NCI-H1694 treated with DMSO at 0.1 percent for 48 hours (cell line): Measurements from ENCODE around the gene ADAMTS4.

ENCODE experiments used
- DNase-seq: peaks from one replicate; lab custom pipeline; 2025; lab: John Stamatoyannopoulos, UW

ADAMTS4 gene

DNA sequence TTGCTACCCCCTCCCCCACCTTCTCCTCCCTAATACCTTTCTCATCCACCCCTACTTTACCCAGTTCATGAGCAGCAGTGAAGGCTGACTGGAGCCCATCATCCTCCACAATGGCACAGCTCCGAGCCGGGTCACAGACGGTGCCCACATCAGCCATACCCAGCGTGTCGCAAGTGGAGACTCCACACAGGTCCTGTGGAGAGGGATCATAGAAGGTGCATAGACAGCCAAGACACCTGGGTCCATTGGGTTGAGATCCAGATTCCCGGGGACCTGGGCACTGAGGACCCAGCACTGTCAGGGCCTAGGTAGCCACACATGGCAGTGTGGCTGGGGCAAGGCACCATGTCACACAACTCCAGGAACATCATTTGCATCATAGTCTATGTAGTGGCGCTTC lies 2.7 kb downstream of the ADAMTS4 start:
- DNase-seq, result no peak

DNA sequence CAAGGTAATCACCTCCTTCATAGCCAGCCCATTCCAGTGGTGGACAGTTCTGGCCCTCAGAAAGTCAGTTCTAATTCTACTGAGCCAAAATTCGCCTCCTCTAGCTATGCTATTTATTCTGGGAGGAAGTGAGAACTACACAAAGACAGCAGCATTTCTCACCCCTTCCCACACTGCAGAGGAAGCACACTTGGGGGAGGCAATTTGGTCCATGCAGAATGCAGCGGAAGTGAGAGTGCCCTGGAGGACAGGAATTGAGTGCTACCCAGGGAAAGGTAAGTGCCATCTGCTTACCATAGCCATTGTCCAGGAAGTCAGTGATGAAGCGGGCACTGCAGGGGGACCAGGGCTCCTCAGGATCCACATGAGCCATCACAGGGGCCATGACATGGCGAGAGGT lies 3.7 kb downstream of the ADAMTS4 start:
- no peak for DNase-seq

DNA sequence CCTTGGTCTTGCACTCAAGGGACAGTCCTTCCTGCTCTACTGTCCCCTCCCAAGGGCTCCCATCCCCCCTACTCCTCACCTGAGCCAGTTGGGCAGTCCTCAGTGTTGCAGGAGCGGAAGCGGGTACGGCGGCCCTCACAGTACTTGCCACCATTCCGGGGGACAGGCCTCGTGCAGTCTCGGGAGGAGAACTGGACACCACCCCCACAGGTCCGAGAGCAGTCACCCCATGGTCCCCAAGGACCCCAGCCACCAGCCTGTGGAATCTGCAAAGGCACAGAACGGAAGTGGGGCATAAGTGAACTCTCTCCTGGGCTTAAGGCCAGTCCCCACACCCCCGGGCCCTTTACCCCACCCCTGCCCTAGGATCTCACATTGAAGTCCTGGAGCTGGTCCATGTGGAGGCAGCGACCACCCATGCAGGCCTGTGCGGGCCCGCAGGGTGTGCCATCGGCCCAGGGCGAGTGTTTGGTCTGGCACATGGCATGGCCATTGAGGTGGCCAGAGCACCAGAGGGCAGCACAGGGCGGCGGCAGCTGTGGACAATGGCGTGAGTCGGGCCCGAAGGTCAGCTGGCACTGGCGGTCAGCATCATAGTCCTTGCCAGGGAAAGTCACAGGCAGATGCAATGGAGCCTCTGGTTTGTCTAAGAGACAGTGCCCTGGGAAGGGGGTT lies 5.2 kb downstream of the ADAMTS4 start:
- DNase-seq, result no peak

DNA sequence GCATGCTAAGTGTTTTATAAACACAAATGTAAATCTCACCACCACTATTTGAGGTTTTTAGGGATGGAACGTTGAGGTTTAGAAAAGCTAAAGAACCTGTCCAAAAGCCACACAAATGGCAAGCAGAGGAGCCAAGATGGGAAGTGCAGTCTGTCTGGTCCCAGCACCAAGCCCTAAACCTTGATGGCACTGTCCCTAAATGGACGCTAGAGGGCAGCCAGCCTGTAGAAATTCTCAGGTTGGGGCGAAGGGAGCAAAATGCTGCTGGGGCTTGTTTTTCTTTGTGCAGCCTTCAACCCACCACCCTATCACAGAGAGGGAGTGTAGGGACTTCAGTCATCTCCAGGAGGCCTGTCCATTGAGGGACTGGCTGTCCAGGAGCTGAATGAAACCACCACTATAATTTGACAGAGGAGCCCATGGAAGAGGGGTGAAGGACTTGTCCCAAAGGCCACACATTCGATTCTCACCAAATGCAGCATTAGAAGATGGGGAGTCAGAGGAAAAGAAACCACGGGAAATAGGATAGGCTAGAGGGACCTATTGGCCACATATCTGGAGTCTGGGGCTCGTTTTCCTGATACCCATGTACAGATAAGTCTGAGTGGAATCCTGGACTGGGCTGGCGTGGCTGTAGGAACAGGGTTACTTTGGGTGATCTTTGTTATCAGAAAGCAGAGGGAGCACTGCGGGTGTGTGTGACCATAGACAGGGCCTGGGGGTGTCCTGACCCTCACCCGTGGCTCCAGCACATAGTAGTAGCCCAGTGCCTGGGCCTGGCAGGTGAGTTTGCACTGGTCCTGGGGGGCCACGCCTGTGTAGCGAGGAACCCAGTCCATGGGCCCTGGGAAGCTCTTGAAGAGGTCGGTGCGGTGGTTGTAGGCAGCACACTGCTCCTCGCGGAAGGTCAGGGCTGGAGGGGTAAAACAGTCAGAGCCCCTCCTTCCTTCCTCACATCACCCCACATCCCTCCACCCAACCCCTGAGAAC lies 6.1 kb downstream of the ADAMTS4 start:
- peak; percentile 79 for DNase-seq

DNA sequence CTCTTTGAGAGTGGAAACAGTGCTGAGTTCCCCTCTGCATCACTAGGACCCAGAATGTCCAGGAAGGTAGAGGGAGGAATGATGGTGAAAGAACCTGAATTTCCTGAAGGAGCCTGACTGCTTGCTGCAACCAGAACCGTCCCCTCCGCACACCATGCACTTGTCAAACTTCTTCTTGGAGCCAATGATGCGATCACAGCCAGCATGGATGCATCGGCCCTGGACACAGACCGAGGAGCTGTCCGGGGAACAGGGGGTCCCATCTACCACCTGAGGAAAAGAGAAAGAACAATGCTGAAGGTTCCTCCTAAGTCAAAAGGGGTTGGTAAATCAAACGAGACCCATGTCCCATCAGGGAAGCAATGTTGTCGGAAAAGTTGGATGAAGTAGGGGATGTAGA lies 6.9 kb downstream of the ADAMTS4 start:
- DNase-seq, result no peak

DNA sequence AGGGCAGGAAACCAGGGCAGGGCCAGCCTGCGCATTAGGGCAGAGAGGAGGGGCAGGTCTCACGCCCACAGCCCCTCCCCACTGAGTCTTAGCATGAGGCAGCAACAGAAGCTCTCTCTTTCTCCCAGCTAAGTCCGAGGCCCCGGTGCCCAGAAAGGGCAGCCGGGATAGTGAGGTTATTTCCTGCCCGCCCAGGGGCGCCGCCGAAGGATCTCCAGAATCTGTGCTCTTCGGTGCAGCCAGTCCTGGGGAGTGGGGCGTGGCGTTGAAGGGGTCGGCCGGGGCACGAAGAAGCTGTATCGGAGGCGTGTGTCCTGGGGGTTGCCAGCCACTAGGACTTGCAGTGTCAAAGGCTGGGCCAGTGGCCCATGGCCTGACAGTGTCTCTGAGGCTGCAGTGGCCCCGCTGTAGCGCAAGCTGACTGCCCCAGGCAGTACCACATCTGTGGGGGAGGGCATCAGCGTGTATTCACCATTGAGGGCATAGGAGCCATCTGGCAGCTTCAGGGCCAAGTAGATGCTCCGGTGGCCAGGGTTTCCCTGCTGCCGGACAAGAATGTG lies 7.8 kb downstream of the ADAMTS4 start:
- no peak for DNase-seq

DNA sequence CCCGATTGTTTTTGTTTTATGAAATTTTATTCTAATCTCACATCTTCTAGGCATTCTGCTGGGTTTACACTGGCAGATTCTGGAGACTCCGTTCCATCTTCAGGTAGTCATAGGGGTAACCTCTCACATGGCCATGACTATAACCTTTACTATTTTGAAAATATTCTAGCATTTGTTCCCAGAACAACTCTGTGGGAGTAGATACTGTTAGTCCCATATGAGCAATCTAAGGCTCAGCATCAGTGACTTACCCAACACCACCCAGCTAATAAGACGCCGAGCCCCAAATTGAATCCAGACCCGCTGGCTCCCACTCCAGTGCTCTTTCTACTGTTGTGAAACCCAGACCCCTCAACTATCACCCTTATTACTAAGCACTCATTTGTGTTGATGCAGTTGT lies 9.8 kb downstream of the ADAMTS4 start:
- DNase-seq, result no peak

DNA sequence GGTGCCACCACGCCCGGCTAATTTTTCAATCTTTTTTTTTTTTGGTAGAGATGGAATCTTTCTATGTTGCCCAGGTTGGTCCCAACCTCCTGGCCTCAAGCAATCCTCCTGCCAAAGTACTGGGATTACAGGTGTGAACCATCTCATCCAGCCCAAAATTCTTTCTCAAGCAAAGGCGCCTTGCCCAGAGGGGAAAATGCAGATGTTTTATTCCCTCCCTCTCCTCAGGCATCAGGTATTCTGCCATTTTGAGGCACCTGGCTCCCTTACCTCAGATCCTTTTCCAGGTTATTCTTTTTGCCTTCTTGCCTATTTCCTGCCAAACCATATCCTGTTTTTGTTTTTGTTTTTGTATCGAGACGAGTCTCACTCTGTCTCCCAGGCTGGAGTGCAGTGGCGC lies 10.5 kb downstream of the ADAMTS4 start:
- no peak for DNase-seq

DNA sequence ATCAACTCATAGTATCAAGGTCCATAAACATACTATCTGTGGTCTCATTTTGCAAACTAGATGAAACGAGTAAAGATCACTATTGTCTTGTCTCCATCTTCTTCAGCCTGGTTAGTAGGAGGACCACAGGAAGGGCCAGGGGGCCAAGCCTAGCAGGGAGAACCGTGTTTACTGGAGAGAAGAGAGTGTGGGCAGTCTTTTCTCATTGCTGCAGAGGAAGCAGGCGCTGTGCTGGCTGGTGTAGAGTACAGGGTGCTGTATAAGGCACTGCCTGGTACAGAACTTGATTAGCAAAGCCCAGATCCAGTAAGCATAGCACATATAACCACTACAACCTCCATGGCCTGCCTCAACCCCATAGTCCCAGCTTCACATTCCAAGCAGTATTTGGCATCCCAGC lies 11.5 kb downstream of the ADAMTS4 start:
- DNase-seq, result no peak

DNA sequence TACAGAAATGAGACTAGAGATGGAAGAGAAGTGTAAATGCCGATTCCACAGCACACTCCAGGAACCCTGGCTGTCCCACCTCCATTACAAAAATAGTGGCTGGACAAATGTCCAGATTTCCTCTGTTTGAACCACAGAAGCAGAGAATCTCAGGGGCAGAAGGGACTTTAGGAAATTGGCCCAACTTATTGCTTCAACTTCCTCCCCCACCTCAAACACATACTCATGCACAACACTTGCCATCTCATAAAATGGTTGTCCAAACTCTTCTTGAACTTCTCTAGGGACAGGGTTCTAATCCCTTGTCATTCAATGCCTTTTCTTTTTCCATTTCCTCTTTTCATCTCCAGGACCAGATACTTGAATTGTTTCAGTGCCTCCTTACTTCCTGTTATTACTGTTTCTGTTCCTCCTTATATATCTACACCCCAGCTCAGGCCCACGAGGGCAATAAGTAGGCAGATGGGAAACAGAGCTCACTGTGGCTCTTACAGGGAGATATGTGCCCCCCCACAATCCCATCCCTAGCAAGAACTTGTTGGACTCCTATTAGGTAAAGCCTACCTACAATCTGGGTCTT lies 13.0 kb downstream of the ADAMTS4 start:
- peak; percentile 32 for DNase-seq

DNA sequence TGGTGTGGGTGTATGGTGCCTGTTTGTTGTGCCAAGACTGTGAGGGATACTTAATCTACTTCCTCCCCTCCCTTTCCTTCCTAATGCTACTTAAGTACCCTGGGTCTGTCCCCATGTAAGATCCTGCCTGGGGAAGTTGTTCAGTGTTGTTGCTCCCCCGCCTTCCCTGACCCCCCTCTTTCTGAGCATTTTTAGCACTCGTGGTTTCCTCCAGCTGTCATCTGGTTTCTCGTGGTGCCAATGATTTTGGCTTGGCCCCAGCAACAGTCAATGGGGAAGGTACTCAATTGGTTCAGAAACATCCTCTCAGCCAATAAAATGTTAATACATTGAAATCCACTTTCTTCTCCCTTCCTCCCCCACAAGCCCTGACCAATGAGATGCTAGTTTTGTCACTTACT lies 13.6 kb downstream of the ADAMTS4 start:
- DNase-seq, result peak; percentile 96

DNA sequence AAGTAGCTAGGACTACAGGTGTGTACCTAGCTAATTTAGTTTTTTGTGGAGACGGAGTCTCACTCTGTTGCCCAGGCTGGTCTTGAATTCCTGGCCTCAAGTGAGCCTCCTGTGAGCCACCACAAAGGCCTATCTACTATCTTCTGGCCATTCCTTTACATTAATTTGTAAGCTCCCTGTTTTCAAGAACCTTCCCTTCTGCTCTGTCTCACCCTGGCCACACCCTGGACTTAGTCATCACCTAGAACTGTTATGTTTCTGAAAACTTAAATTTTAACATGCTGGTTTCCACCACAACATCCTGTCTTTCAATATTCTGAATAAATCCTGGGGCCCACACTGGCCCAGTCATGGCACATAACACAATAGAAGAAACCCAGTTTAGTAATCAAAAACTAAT lies 16.6 kb downstream of the ADAMTS4 start:
- DNase-seq, result no peak

DNA sequence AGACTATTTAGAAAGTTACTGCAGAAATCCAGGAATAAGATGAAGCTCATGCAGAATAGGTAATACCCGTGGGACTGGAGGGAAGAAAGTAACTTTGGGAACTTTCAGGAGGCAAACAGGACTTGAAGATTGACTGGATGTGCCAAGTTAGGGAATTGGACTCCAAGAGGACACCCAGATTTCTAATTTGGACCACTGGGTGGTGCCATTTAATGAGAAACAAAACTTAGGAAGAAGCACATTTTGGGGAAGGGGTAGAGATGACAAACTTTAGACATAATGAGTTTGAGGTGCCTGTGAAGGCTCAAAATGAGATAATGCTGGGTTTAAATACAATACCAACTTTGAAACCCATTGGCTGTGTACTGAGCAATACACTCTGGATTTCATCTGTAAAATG lies 18.2 kb downstream of the ADAMTS4 start:
- DNase-seq, result peak; percentile 12

DNA sequence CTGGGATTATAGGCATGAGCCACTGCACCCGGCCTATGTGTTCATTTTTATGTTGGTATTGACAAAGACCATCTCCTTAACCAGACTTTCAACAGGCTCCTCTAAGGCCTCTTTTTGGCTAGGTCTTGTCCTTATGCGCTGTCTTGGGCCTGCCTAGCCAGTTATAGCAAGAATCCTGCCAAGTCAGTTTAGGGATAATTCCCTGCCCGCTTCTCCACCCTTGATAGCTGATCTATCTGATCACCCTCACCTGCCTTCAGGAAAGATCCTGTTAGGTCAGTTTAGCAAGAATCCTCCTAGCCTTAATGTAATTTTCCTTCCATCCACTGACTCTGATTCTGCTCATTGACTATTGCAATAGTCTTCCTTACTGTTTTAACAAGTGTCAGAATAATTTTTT lies 19.2 kb downstream of the ADAMTS4 start:
- DNase-seq, result no peak

DNA sequence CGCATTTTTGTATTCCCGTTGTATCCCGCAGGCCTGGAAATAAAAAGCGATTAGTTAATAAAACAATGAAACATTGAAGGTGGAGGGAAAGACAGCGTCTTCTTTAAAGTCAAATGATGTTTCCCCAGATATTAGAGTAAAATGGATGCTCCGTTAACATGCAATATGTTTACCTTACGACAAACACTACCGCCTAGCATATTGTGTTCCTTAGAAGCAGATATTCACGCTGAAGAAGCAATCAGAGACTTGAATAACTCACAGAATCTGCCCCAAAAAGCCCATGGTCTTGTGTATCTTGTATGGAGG lies 21.0 kb downstream of the ADAMTS4 start:
- DNase-seq, result peak; percentile 46

DNA sequence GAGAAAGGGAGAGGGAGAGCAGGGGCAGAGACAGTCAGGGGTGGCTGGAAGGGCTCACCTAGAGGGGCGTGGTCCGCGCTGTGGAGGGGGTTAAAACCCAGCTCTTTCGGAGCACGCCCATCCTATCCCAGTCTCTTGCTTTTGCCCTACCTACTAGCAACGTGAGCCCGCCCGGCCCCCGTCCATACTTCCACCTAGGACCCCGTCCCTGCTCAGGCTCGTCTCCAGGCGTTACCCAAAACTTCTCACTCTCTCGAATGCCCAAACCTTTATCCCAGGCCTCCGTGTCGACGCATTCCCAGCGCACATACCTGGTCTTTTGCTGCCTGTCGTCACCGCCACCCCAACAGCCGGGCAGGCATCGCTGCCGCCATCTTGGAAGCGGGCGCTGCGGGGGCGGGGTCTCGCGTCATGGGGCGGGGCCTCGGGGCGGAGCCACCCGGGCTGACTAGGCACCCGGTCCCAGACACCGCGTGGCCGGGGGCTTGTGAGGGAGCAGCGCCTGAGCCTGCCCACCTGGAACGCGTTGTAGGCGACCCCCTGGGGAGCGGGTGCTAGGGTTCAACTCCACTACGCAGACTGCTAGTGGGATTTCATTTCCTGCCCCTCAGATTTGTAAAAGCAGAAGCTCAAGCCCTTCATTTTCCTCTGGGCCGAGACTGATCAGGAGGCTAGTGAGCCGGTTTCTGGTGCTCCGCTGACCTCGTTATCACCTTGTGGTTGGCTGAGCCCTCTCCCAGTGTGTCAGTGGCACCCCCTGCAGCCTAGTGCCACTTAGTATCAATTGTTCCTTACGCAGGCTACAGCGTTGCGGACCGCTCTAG lies 21.5 kb downstream of the ADAMTS4 start, which contains the start of gene B4GALT3:
B4GALT3 (minus strand) TSS at position 396 of the 824 bp plus-strand sequence. CDS start 1,447 bp downstream, outside the sequence.
- peak; percentile 64 for DNase-seq

DNA sequence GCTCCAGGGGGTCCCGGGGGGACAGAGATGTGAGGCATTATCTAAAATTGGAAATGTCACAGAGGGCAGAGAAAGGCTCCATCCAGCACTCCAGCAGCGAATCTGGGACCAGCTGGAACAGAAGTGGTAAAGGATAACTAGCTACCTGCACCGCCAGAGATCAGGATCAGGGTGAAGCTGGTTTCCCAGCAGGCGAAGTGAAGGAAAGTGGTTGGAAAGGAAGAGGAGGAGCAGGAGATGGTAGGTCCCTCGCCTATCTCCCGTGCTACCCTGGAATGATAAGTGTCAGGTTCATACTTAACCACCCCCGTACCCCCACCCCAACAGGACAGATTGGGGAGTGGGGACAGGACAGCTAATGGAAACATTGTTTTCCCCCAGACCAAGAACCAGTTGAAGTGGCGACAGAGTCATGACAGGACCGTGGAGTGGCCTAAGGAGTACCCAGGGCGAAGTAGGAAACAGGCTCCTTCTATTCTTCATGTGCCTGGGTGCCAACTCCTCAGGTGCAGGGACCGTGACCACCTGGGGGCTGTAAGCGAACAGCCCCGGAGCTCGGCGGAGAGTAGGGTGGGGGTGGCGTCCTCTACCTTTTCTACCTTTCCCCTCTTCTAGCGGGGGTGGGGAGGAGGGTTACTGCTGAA lies 22.3 kb downstream of the ADAMTS4 start:
- DNase-seq, result no peak

DNA sequence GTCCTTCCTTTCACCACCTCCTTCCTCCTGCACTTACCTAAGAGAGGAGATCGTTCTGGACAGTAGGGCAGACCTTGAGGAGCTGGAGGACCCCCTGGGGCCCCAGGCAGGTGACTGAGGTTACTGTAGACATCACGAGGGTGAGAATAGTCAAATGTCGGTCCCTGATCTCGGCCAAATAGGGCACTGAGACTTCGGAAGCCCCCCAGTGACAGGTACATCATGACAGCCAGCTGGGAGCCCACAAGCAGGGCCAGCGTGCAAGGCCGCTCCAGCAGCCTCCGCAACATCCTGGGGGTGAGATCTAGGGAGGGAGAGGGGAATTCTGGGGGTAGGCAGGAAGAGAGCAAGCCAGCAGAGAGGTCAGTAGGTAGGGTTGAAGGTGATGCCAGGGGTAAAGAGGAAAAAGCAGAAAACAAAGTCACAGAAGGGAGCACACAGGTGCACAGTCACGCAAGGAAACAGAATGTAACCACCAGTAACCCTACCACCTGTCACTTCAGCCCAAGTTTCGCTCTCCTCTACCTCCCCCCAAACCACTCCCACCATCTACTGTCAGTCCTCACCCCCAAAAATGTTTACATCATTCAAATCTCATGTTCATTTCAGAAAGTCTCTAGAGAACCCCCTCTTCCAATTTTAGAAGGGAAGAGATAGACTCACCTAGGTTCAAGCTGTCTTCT lies 22.9 kb downstream of the ADAMTS4 start:
- DNase-seq, result no peak

DNA sequence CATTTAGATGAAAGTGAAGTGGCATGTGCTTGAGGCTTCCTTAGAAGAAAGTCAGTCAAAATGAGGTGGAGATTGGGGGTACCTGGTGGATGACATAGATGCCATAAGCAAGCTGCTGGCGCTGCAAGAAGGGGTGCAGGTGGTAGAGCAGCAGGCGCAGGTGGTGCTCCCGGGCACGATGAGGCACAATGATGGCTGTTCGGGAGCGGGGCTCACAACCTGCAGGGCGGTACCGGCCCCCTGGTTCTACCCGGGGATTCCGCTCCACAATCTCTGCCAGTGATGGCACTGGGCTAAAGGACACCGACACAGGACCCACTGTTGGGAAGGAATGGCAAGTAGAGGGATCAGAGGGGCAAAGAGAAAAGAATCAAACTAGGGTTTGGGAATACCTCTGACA lies 23.9 kb downstream of the ADAMTS4 start:
- no peak for DNase-seq

DNA sequence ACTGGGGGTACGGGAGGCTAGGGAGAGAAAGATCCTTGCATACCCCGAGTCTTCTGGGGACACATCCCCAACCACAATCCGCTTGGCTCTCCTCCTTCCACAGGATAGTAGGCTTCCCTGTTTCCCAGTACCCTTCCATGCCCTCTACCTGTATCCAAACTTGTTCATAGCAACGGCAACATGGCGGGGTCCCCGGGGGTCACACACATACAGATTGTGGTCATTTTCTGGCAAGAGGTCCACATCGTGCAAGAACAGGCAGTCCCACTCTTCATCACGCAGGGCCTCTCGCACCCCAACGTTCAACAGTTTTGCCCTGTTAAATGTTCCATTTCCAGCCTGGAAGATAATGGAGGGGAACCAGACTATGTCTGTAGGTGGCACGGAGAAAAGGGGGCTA lies 25.1 kb downstream of the ADAMTS4 start:
- DNase-seq, result no peak
